ENCODE measurements around the gene ATP10A. TPM values are rescaled to one million over a fixed set of nuclear protein-coding genes. Genes with fewer than 3 reads are reported as not detected.

The ATP10A gene
- total RNA-seq, 1 donor from 2014 or later: 3.2 TPM

DNA sequence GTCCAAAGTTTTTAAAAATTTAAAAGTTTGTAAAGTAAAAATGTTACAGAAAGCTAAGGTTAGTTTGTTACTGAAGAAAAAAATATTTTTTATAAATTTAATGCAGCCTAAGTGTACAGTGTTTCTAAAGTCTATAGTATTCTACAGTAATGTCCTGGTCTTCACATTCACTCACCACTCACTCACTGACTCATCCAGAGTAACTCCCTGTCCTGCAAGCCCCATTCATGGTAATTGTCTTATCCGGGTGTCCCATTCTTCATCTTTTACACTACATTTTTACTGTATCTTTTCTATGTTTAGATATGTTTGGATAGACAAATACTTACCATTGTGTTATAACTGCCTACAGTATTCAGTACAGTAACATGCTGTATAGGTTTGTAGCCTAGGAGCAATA, 36.7 kb upstream of the ATP10A start:
- no peak overlapping the region for H3K27ac ChIP-seq
- no peaks in the 10 kb centered on the region for H3K36me3 ChIP-seq
- H3K4me1 ChIP-seq: no peaks in the 10 kb centered on the region
- H3K4me3 ChIP-seq: no peak overlapping the region
- no peaks in the 10 kb centered on the region for H3K9me3 ChIP-seq
- H3K27me3 ChIP-seq: no peaks in the 10 kb centered on the region
- intact Hi-C loops (cut with DNase I): no loop called here
- no peak for DNase-seq (ENCODE audit: extremely low spot score in 2 of 2)
- no peak for TF ChIP-seq POLR2A (IDR thresholded peaks at IDR 0.05)
- no peak for TF ChIP-seq POLR2AphosphoS5 (IDR thresholded peaks at IDR 0.05; ENCODE audit: insufficient read depth in 1 of 2, low read depth in 1 of 2)
- TF ChIP-seq, protein P1, sequence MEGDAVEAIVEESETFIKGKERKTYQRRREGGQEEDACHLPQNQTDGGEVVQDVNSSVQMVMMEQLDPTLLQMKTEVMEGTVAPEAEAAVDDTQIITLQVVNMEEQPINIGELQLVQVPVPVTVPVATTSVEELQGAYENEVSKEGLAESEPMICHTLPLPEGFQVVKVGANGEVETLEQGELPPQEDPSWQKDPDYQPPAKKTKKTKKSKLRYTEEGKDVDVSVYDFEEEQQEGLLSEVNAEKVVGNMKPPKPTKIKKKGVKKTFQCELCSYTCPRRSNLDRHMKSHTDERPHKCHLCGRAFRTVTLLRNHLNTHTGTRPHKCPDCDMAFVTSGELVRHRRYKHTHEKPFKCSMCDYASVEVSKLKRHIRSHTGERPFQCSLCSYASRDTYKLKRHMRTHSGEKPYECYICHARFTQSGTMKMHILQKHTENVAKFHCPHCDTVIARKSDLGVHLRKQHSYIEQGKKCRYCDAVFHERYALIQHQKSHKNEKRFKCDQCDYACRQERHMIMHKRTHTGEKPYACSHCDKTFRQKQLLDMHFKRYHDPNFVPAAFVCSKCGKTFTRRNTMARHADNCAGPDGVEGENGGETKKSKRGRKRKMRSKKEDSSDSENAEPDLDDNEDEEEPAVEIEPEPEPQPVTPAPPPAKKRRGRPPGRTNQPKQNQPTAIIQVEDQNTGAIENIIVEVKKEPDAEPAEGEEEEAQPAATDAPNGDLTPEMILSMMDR (IDR thresholded peaks at IDR 0.05): no peak

DNA sequence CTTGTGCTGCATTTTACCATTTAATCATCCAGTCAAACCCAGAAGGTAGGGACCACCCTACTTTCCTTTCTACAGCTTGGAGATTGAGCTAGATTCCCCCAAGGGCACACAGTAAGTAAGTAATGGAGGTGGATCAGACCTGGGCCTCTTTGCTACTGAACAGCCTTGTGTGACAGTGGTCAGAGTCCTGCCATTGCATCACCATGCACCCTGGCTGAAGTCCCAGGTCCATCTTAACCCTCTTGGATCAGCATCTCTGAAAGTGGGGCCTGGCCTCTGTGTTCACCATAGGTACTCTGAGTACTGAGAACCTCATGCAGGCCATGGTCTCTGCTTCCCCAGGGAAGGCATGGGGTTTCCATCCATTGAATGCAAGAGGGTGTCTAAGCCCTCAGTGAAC, 34.5 kb upstream of the ATP10A start:
- intact Hi-C loops (cut with DNase I): no loop called here
- H3K4me3 ChIP-seq: no peak overlapping the region
- no peaks in the 10 kb centered on the region for H3K4me1 ChIP-seq
- DNase-seq (ENCODE audit: extremely low spot score in 2 of 2): no peak
- no peaks in the 10 kb centered on the region for H3K9me3 ChIP-seq
- H3K36me3 ChIP-seq: no peaks in the 10 kb centered on the region
- H3K27ac ChIP-seq: no peak overlapping the region
- TF ChIP-seq, protein P1 (IDR thresholded peaks at IDR 0.05): no peak
- no peak for TF ChIP-seq POLR2A (IDR thresholded peaks at IDR 0.05)
- TF ChIP-seq POLR2AphosphoS5 (IDR thresholded peaks at IDR 0.05; ENCODE audit: insufficient read depth in 1 of 2, low read depth in 1 of 2): no peak
- H3K27me3 ChIP-seq: no peaks in the 10 kb centered on the region

DNA sequence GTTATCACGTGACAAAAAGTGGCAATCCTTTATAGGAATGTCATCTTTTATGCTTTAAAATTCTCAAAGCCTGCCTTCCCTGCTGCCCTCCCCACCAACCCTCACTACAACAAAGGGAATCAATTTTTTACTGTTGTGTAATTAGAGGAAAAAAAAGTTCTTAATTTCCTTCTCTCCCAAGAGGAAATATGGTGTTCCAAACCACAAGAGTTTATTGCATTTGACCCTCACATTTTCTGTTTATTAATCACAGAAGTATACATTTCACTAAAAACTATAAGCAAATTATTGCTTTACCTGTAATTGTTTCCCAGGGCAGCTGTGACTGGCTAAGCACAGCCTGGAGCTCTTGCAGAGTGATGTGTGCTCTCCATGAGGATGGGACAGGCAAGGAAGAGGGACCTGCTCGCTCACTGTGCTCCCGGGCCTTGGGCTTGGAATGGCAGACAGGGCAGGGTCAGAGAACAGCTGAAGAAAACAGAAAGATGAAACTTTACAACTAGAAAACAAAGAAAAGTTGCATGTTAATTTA, 31.3 kb upstream of the ATP10A start:
- Histone ChIP-seq H3K4me3 (no peak overlapping the region), H3K9me3 (no peaks in the 10 kb centered on the region), H3K36me3 (no peaks in the 10 kb centered on the region), H3K4me1 (no peaks in the 10 kb centered on the region), H3K27me3 (no peaks in the 10 kb centered on the region), H3K27ac (no peak overlapping the region)
- no peak for DNase-seq (ENCODE audit: extremely low spot score in 2 of 2)
- intact Hi-C loops (cut with DNase I): no loop called here
- TF ChIP-seq POLR2AphosphoS5 (IDR thresholded peaks at IDR 0.05; ENCODE audit: insufficient read depth in 1 of 2, low read depth in 1 of 2) (no peak), POLR2A (IDR thresholded peaks at IDR 0.05) (no peak)
- TF ChIP-seq, protein P1 (IDR thresholded peaks at IDR 0.05): no peak

DNA sequence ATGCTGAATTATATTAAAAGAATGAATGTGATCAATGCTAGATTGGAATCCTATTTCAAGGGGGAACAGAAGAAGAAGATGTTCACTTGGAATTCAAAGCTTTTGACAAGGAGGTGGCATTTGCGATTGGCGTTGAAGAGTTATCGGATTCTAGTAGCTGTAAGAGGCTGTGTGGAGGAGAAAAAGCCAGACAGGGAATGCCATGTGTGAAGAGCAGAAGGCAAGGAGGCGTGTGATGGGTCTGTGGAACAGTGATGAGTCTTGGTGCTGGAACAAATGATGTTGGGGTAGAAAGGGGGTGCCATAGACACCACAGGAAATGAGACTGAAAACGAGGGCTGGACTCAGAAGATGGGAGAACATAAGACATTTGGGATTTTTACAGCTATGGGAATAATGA, 30.5 kb upstream of the ATP10A start:
- intact Hi-C loops (cut with DNase I): no loop called here
- Histone ChIP-seq H3K36me3 (no peaks in the 10 kb centered on the region), H3K4me1 (no peaks in the 10 kb centered on the region), H3K9me3 (no peaks in the 10 kb centered on the region), H3K4me3 (no peak overlapping the region), H3K27me3 (no peaks in the 10 kb centered on the region), H3K27ac (no peak overlapping the region)
- TF ChIP-seq POLR2A (IDR thresholded peaks at IDR 0.05) (no peak), POLR2AphosphoS5 (IDR thresholded peaks at IDR 0.05; ENCODE audit: insufficient read depth in 1 of 2, low read depth in 1 of 2) (no peak)
- TF ChIP-seq, protein P1 (IDR thresholded peaks at IDR 0.05): no peak
- DNase-seq (ENCODE audit: extremely low spot score in 2 of 2): no peak

DNA sequence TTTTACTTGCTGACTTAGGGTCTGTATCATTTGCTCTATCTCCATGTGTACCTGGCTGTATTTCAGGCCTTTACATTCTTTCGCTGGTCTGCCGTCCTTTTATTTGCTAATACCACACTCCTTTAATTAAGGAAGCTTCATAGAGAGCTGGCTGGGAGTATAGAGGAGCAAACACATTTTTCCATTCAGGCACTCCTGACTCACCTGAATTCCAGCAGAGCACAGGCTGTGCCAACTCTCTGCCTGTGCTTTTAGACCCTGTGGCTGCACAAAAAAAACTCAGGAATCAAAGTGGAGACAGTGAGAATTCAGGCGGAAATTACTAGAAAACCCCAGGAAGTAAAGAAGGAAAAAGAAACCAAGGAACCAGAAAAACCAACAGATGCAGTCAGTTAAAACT, 29.0 kb upstream of the ATP10A start:
- intact Hi-C loops (cut with DNase I): no loop called here
- DNase-seq (ENCODE audit: extremely low spot score in 2 of 2): no peak
- no peak overlapping the region for H3K27ac ChIP-seq

More for the DNA sequence above, 29.0 kb upstream of the ATP10A start:
- Histone ChIP-seq H3K27me3 (no peaks in the 10 kb centered on the region), H3K4me3 (no peak overlapping the region), H3K36me3 (no peaks in the 10 kb centered on the region), H3K4me1 (no peaks in the 10 kb centered on the region), H3K9me3 (no peaks in the 10 kb centered on the region)
- TF ChIP-seq POLR2A (IDR thresholded peaks at IDR 0.05): no peak
- no peak for TF ChIP-seq POLR2AphosphoS5 (IDR thresholded peaks at IDR 0.05; ENCODE audit: insufficient read depth in 1 of 2, low read depth in 1 of 2)
- TF ChIP-seq, protein P1 (IDR thresholded peaks at IDR 0.05): no peak
